ENCODE data around the gene TIAL1. TPM values are rescaled to one million over a fixed set of nuclear protein-coding genes. Genes with fewer than 3 reads are reported as not detected.
A peak's percentile ranks its signal among the peaks of the same experiment; 100 is the strongest.

Gene TIAL1
- total RNA-seq, 4 donors from 2014 or later = 31.8 to 177 (median 143) TPM

DNA sequence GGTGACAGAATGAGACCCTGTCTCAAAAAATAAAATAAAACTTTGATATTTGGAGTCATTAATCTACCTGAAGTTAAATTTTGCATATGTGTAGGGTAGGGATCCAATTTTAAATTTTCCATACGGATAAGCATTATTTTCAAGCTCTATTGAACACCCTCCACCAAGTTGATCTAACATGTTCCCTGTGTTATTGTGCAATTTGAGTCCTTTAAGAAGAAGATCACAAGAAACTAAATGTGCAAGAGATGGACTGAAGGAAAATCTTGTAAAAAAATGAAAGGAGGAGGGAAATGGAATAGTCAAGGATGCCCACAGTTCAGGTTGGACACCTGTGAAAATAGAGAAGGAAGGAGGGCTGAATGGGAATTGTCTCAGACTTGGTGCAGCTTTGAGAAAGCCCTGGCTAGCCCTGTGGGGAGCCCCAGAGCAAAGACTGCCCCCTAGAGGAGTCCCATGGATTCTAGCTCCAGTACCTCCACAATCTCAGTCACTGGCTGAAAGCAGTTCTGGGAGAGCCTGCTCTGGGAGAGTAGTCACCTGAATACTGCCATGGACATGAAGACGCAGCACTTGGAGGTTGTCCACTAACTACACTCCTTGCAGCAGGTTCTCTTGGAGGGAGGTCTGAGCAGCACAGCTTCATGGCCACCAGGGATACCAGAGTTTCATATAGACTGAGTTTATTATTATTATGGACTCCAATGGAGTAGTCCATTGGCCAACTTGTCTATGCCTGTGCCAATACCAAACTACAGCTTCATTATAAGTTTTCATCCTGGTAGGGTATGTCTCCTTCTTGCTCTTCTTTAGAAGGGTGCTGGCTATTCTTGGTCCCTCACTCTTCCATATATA lies 5.7 kb upstream of the TIAL1 start:
- H3K4me3 ChIP-seq = no peak overlapping the region
- no peak for DNase-seq
- intact Hi-C loops (cut with DNase I; ENCODE audit: low total_unique reads) = no loop called here
- H3K36me3 ChIP-seq = no peaks in the 10 kb centered on the region
- TF ChIP-seq POLR2A (IDR thresholded peaks at IDR 0.05) (no peak), CTCF (IDR thresholded peaks at IDR 0.05) (peak in 2 of 4 experiments; percentile 5)
- no peaks in the 10 kb centered on the region for H3K4me1 ChIP-seq
- H3K9me3 ChIP-seq = no peaks in the 10 kb centered on the region
- no peak overlapping the region for H3K27ac ChIP-seq
- no peaks in the 10 kb centered on the region for H3K27me3 ChIP-seq

DNA sequence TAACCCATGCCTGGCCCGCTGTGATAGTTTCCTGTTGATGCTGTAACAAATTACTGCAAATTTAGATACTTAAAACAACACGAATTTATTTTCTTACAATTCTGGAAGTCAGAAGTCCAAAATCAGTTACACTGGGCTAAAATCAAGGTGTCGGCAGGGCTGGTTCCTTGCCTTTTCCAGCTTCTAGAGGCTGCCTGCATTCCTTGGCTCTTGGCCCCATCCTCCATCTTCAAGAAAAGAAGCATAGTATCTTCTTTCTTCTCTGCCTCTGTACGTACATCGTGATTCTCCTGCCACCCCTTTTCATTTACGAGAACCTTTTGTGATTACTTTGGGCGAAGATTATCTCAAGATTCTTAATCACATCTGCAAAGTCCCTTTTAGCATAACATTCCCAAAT lies 1.6 kb upstream of the TIAL1 start:
- intact Hi-C loops (cut with DNase I; ENCODE audit: low total_unique reads) = loop anchor here (5.0 kb wide), 1 partner anchor 54 kb away; the partner anchor contains the start of gene BAG3
- no peak for DNase-seq
- H3K4me1 ChIP-seq = peaks cover 3 to 4% of the 10 kb centered on the region in 2 donors
- no peaks in the 10 kb centered on the region for H3K9me3 ChIP-seq
- H3K36me3 ChIP-seq = no peaks in the 10 kb centered on the region
- H3K27me3 ChIP-seq = no peaks in the 10 kb centered on the region
- H3K27ac ChIP-seq = no peak overlapping the region
- TF ChIP-seq CTCF (IDR thresholded peaks at IDR 0.05) (no peak), POLR2A (IDR thresholded peaks at IDR 0.05) (no peak)
- no peak overlapping the region for H3K4me3 ChIP-seq

- Histone ChIP-seq H3K27ac (peak overlapping the region; percentile 97 to 99), H3K27me3 (no peaks in the 10 kb centered on the region), H3K9me3 (no peaks in the 10 kb centered on the region), H3K4me1 (peaks cover 3 to 10% of the 10 kb centered on the region in 2 donors), H3K36me3 (no peaks in the 10 kb centered on the region), H3K4me3 (peak overlapping the region; percentile 82 to 86)
- intact Hi-C loops (cut with DNase I; ENCODE audit: low total_unique reads) = loop anchor here (5.0 kb wide), 1 partner anchor 55 kb away; the partner anchor contains the start of gene BAG3
- DNase-seq = no peak
- TF ChIP-seq CTCF (IDR thresholded peaks at IDR 0.05) (no peak), POLR2A (IDR thresholded peaks at IDR 0.05) (no peak)
Measured at GRCh38 chr10:119597405-119598186, 832 bp upstream of the TIAL1 start.

DNA sequence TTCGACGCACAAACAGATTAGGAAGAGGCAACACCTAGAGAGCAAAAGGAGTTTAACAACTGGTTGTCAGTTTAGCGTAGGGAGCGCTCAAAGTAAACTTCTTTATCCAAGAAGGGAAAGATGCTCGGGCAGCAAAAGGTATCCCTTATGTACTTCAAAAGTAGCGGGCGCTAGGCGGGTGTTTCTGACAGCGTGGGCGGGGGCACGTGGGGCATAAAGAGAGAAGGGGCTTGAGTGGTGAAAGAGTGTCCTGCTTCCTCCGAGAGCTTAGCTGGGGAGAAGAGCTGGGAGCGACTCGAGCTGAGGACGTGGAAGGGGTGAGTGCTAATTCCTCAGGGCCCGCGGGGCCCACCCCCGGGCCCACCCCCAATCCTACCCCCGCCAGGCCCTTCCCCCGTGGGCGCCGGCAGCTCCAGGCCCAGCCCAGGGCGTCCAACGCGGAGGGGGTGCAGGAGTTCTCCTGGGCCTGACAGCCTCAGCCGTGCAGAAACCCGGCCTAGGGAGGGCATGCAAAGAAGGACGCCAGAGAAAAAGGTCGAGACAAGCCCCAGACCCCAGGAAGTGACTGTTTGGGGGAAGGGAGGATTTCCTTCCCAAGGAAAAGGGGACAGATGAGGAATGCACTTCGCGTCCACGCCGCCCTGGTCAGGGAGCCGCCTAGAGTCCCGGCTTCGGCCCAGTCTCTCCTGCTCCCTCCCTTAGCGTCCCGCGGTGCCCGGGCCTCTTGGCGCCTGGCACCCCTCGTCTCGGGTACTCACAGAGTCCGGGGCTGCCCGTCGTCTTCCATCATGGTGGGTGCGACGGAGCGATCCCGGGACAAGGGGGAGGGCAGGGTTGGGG lies 868 bp downstream of the TIAL1 start:
- Histone ChIP-seq H3K27ac (peak overlapping the region; percentile 97 to 99), H3K27me3 (no peaks in the 10 kb centered on the region), H3K36me3 (no peaks in the 10 kb centered on the region), H3K9me3 (no peaks in the 10 kb centered on the region), H3K4me3 (peak overlapping the region; percentile 82 to 86), H3K4me1 (peaks cover 3 to 10% of the 10 kb centered on the region in 2 donors)
- TF ChIP-seq POLR2A (IDR thresholded peaks at IDR 0.05) (no peak), CTCF (IDR thresholded peaks at IDR 0.05) (no peak)
- DNase-seq = peak; percentile 38 to 52
- intact Hi-C loops (cut with DNase I; ENCODE audit: low total_unique reads) = loop anchor here (5.0 kb wide), 1 partner anchor 56 kb away; the partner anchor contains the start of gene BAG3
